SKM-1 treated with dmso at 0.1 percent for 144 hours (cell line): Measurements from ENCODE around the gene BAZ2B.
"Not testable (repeated sequence)": the region's sequence is repeated elsewhere in the genome, so short reads cannot be mapped to it uniquely, and the experiment has no call there.

Experiments used
- DNase-seq: peaks from one replicate; lab custom pipeline; 2025; ENCODE audit not compliant: unreplicated experiment; lab: John Stamatoyannopoulos, UW

Gene BAZ2B, protein sequence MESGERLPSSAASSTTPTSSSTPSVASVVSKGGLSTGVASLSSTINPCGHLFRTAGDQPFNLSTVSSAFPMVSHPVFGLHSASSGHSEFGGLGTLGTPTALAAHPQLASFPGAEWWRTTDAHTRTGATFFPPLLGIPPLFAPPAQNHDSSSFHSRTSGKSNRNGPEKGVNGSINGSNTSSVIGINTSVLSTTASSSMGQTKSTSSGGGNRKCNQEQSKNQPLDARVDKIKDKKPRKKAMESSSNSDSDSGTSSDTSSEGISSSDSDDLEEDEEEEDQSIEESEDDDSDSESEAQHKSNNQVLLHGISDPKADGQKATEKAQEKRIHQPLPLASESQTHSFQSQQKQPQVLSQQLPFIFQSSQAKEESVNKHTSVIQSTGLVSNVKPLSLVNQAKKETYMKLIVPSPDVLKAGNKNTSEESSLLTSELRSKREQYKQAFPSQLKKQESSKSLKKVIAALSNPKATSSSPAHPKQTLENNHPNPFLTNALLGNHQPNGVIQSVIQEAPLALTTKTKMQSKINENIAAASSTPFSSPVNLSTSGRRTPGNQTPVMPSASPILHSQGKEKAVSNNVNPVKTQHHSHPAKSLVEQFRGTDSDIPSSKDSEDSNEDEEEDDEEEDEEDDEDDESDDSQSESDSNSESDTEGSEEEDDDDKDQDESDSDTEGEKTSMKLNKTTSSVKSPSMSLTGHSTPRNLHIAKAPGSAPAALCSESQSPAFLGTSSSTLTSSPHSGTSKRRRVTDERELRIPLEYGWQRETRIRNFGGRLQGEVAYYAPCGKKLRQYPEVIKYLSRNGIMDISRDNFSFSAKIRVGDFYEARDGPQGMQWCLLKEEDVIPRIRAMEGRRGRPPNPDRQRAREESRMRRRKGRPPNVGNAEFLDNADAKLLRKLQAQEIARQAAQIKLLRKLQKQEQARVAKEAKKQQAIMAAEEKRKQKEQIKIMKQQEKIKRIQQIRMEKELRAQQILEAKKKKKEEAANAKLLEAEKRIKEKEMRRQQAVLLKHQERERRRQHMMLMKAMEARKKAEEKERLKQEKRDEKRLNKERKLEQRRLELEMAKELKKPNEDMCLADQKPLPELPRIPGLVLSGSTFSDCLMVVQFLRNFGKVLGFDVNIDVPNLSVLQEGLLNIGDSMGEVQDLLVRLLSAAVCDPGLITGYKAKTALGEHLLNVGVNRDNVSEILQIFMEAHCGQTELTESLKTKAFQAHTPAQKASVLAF (N-terminal part only)

DNA sequence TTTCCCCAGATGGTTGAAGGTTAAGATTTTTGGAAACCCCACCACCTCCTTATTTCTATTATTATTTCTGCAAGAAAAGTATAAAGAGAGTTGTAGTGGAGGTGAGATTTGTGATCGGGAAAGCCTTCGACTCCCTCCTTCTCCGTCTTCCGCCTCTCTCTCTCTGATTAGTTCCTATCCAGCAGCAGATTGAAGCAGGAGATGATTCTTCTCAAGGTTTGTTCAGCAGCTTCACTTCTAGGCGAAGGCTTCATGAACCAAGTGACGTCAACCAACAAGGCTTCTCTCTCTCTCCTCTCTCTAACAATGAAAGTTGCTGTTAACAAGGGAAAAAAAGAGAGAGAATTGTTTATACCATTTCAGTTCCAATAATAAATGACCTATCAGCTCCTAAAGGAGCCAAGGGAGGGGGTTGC, at the start of gene BAZ2B:
Gene BAZ2B (minus strand): TSS at position 263 of the 416 bp plus-strand sequence. CDS start 137,829 bp downstream, outside the sequence.
- DNase-seq: peak; percentile 57

DNA sequence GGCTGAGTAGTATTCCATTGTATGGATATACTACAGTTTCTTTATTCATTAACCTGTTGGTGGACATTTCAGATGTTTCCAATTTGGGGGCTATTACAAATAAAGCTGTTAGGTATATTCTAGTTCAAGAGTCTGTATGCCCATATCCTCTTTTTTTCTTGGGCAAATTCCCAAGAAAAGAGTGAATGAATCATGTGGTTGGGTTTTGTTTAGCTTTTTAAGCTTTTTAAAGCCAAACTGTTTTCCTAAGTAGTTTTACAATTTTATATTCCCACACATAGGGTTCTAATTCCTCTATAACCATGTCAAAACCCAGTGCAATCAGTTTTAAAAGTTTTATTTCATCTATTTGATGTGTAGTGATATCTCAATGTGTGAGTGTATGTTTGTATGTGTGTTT, 44.9 kb upstream of the BAZ2B start:
- no peak for DNase-seq

DNA sequence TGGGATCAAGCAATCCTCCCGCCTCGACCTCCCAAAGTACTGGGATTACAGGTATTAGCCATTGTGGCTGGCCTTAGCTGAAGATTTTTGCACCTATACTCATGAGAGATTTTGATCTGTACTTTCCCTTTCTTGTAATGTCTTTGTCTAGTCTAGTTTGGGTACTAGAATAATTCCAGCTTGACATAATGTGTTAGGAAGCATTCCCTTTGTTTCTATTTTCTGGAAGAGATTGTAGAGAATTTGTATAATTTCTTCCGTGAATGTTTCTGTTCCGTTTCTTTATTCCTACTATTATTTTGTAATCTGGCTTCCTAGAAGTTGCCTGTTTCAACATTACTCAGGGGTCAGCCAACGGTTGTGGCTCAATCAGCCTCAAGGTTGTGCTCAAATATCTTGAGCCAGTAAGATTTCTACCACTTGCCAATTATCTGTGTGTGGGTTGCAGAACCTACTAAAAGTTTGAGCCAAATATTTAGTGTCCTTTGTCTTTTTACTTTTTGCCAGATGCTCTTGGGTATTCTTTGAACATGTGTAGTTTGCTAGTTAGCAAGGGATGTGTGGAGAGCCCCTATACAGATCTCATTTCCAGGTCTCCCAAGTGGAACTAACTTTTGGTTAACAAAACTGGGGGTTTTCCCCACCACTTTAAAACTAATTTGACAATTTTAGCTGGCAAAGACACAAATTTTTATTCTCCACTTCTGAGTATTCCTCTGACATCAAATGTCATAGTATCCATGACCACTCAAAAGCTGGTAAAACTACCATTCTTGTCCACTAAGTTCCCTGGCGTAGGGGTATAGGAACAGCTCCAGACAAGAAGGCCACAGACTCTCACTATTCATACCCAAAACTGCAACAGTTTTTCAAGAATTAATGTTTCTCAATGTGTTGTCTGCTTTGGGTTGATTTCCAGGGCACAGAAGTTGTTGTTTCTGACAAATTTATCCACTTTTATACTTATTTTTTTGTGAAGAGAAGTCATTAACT, 42.8 kb upstream of the BAZ2B start:
- no peak for DNase-seq

DNA sequence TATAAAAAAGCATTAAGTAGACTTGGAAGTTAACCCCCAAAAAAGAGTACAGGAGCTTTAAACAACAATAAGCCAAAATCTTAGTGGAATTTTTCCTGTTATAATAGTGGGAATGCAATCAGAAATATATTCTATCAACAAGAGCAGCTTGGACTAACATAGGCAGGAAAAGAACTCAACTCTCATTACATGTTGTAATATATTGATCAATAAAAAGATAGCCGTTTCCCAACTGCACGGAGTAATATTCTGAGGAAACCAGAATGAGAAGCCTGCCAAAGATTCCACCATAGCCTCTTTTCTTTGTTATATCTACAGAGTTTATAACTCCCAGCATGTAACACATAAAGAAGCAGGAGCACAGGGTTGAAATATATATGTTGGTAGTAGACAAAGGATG, 37.6 kb upstream of the BAZ2B start:
- no peak for DNase-seq

DNA sequence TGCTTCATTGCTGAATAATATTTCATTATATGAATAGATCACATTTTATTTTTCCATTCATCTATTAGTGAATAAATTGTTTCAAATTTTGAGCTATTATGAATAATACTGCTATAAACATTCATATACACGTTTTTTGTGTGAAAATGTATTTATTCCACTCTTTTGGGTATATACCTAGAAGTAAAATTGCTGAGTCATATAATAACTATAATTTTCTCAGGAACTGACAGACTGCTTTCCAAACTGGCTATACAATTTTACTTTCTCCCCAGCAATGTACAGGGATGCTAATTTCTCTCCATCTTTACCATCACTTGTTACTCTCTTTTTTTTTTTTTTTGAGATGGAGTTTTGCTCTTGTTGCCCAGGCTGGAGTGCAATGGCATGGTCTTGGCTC, 35.5 kb upstream of the BAZ2B start:
- no peak for DNase-seq

DNA sequence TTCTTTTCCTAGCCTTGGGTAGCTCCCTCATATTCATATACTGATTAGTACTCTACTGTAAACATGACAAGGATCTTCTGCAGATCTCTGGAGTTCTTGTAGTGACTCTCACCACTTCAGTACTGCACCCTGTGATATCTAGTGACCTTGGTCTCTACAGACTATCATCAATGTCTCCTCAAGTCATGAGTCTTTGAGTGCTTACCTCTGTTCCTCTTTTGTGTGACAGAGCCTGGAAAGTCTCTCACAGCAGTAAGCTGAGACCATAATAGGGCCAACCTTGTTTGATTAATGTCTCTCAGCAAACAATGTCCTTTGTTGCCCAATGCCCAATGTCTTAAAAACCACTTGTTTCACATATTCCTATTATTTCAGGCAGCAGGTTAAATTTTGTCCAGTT, 34.2 kb upstream of the BAZ2B start:
- no peak for DNase-seq

DNA sequence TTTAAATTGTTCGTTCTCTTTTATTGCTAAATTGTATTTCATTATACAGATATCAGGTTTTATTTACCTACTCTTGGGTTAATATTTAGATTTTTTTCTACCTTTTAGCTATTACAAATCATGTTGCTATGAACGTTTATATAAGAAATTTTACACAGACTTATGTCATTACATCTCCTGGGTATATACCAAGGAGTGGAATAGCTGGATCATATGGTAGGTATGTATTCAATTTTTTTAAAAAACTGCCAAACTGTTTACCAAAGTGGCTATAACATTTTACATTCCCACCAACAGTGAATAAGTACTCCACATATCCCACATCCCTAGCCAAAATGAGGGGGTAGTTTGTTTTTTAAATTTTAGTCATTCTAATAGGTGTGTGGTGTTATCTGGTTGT, 32.3 kb upstream of the BAZ2B start:
- no peak for DNase-seq

DNA sequence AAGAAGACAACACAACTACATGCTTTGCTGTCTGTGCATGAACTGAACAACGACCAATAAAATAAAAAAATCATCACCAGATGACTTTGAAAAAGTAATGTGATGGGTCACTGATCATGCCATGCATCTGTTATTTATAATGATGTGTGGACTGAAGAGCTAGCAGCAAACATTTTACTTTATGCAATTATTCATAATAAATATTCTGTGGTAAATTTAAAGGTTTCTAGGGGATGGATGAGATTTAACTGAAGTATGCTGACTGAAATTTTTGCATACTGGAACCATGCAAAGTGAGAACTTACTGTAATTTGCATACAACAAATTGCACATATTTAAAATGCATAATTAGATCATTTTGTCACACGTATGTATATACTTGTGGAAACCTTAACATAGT, 31.3 kb upstream of the BAZ2B start:
- no peak for DNase-seq

DNA sequence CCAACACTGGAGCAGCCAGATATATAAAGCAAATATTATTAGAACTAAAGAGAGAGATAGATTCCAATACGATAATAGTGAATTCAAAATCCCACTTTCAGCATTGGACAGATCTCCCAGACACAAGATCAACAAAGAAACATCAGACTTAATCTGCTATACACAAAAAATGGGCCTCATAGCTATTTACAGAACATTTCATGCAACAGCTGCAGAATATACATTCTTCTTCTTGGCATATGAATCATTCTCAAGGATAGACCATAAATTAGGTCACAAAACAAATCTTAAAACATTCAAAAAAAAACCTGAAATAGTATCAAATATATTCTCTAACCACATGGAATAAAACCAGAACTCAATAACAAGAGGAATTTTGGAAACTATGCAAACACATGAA, 23.8 kb upstream of the BAZ2B start:
- no peak for DNase-seq

DNA sequence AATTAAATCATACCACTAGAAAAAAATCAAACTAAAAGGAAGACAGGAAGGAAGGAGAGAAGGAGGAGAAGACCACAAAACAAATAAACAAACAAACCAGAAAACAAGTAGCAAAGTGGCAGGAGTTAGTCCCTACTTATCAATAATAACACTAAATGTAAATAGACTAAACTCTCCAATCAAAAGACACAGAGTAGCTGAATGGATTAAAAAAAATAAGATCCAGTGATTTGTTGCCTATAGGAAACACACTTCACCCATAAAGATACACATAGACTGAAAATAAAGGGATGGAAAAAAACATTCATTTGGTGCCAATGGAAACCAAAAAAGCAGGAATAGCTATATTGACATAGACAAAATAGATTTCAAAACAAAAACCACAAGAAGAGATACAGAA, 23.4 kb upstream of the BAZ2B start:
- no peak for DNase-seq

DNA sequence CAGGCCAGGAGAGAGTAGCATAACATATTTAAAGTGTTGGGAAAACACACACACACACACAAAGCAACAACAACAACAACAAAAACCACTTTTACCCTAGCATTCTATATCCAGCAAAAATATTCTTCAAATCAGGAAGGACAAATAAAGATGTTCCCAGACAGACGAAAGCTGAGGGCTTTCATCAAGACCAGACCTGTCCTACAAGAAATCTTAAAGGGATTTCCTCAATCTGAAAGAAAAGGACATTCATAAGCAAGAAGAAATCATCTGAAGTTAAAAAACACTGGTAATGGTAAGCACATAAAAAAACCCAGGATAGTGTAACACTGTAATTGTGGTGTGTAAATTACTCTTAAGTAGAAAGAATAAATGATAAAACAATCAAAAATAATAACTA, 22.7 kb upstream of the BAZ2B start:
- no peak for DNase-seq

DNA sequence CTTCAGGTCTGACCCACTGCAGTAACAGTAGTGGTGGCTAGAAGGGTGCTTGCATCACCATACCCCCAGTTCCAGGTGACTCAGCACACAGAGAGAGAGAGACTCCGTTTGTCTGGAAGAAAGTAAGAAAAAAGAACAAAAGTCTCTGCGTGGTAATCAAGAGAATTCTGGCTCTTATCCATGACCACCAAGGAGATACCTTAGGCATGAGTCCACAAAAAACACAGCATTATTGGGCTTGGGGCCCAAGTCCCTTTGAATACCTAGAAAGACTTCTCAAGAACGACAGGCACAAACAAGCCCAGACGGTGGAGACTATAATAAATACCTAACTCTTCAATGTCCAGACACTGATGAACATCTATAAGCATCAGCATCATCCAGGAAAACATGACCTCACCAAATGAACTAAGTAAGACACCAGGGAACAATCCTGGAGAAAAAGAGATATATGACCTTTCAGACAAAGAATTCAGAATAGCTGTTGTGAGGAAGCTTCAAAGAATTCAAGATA, 21.7 kb upstream of the BAZ2B start:
- no peak for DNase-seq

DNA sequence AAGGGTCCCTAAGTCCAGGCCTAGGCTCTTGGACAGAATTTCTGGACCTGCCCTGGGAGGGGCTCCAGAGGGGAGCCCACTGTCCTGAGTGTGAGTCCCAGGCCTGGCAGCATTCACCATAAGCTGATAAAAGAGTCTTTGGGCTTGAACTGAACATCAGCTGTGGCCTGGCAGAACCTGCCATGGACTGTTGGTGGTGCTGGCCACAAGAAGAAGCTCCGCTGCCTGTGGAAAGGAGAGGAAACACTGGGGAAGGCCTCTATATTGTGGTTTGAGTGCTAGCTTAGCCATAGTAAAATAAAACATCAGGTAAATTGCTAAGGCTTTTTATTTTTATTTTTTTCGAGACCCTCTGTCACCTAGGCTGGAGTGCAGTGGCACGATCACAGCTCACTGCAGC, 20.9 kb upstream of the BAZ2B start:
- no peak for DNase-seq

DNA sequence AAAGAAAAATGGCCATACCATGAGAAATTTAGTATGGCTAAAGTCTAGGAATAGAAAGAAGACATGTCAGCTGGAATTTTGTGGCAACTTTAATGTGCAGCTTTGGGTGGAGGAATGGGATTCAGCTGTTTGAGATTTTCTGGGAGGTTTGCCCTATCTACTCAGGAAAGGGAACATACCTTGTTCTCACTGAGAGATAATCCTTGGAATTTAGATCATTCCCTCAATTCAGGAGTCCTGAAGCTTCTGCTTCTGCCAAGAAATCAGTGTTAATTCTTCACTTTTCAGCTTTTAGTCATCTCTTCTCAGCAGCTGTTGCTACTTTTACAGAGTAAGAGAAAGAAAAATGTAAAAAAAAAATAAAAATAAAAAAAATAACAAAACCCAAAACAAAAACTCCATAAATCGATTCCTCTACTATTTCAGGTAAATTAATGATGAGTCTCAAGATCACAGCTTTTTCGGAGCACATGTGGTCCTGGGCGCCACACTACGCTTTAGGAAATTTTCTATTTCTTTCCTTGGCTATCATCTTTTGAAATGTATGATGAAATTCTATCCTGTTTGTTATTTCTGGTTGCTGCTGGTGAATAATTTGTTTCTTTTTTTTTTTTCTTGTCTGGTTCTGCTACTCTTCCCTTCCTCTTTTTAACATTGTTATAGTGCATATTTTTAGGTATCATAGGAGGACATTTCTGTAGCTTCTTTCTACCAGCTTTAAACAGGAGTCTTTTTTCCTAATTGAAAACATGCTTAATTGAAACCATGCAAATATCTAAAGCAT, 18.9 kb upstream of the BAZ2B start:
- peak; percentile 39 for DNase-seq

DNA sequence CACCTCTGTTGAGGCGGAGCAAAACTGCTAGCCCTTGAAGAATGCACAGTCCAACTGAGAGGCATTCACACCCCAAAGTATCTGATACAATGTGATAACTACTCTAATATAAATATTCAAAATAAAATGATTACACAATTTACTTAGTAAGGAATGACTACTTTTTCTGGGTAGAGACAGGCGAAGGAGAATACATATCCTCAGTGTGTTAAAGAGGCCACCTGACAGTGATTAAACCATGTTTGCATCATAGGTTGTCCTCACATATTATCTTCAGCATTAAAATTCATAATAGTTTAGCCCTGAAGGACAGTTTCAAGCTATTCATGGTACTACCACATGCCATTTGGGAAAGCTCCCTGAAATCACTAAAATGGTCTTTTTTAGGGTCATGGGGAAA, 16.9 kb upstream of the BAZ2B start:
- DNase-seq: no peak

DNA sequence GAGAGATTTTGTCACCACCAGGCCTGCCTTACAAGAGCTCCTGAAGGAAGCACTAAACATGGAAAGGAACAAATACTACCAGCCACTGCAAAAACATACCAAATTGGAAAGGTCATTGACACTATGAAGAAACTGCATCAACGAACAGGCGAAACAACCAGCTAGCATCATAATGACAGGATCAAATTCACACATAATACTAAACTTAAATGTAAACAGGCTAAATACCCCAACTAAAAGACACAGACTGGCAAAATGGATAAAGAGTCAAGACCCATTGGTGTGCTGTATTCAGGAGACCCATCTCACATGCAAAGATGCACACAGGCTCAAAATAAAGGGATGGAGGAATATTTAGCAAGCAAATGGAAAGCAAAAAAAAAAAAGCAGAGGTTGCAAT, 9.3 kb upstream of the BAZ2B start:
- not testable (repeated sequence) for DNase-seq

DNA sequence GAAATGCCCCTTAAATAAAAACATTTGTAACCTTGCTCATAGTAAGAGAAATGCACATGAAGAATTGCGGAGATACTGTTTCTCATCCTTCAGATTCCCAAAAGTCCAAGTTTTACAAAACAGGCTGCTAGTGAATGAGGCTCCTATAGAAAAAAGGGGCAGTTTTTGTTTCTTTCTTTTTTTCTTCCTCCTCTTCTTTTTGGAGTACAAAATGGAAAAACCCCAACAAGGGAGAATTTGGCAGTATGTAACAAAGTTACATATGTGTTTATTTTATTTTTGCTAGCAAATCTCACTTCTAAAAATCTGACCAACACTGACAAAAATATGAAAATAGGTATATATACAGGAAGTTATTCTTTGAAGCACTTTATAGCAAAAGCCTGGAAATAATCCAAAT, 7.1 kb upstream of the BAZ2B start:
- DNase-seq: no peak

DNA sequence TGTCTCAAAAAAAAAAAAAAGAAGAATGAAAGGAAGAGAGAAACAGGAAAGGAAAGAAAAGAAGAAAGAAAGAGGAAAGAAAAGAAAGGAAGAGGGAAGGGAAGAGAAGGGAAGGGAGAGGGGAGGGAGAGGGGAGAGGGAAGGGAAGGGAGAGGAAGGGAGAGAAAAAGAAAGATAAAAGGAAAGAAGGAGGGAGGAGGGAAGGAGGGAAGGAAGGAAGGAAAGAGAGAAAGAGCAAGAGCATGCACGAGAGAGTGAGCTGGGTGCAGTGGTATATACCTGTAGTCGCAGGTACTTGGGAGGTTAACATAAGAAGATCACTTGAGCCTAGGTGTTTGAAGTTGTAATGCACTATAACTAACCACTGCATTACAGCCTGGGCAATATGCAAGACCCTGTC, 6.6 kb upstream of the BAZ2B start:
- no peak for DNase-seq

DNA sequence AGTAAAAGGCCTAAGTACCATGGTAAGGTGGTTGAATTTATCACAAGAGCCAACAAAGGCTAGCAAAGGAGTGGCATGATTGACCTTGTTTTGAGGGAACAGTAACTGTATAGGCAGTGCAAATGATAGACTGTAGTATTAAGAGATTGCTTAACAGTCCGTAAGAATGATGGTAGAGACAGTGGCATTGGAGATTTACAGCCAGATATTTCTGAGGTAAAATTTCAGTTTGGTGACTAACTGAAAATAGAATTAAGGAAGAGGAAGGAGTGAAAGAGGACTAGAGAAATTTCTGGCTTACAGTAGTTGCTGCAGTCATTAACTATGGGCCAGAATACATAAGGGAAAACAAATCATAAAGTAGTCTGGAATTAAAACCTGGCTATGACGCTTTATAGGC, 4.4 kb upstream of the BAZ2B start:
- DNase-seq: peak; percentile 31
